KMS-11 (cell line): ENCODE measurements around the gene ADCY4.

ENCODE experiments used
- H2AFZ ChIP-seq: fragments of 200-600 bp; sonication (generic); 2 replicates; pipeline ENCODE4 v1.6.1; 2016; ENCODE audit warnings: antibody characterized with exemption, mixed run types, low read depth
- H3K27ac ChIP-seq: fragments of 200-600 bp; sonication (generic); 2 replicates; pipeline ENCODE4 v1.6.1; 2016; ENCODE audit warnings: mild to moderate bottlenecking, mixed run types
- H3K27me3 ChIP-seq: fragments of 200-600 bp; sonication (generic); 2 replicates; pipeline ENCODE4 v1.6.1; 2017; ENCODE audit warnings: mild to moderate bottlenecking, low read depth, mixed run types, moderate library complexity; ENCODE audit not compliant: insufficient read depth
- H3K36me3 ChIP-seq: fragments of 200-600 bp; sonication (generic); 2 replicates; pipeline ENCODE4 v1.6.1; 2017; ENCODE audit warnings: mild to moderate bottlenecking, mixed run types; ENCODE audit not compliant: insufficient read depth
- H3K4me1 ChIP-seq: fragments of 200-600 bp; sonication (generic); 2 replicates; pipeline ENCODE4 v1.6.1; 2016; ENCODE audit warnings: mild to moderate bottlenecking, low read depth, mixed run types; ENCODE audit not compliant: poor library complexity, severe bottlenecking
- H3K4me2 ChIP-seq: fragments of 200-600 bp; sonication (generic); 2 replicates; pipeline ENCODE4 v1.7.0; 2016; ENCODE audit warnings: mild to moderate bottlenecking, mixed run types
- H3K4me3 ChIP-seq: fragments of 200-600 bp; sonication (generic); IDR thresholded peaks from 2 replicates; pipeline ENCODE4 v1.6.1; 2017; ENCODE audit warnings: low read depth, low read length, mixed read lengths; ENCODE audit not compliant: insufficient read depth
- H3K79me2 ChIP-seq: fragments of 200-600 bp; sonication (generic); 2 replicates; pipeline ENCODE4 v1.6.1; 2016; ENCODE audit warnings: low read depth, mixed run types; ENCODE audit not compliant: insufficient read depth
- H3K9ac ChIP-seq: fragments of 200-600 bp; sonication (generic); 2 replicates; pipeline ENCODE4 v1.6.1; 2016; ENCODE audit warnings: mild to moderate bottlenecking, mixed run types
- H4K20me1 ChIP-seq: fragments of 200-600 bp; sonication (generic); 2 replicates; pipeline ENCODE4 v1.6.1; 2016; ENCODE audit warnings: mild to moderate bottlenecking, mixed run types; ENCODE audit not compliant: insufficient read depth
- CTCF ChIP-seq: fragments of 200-600 bp; sonication (generic); conservative IDR thresholded peaks from 2 replicates; pipeline ENCODE4 v1.6.1; 2017; ENCODE audit warnings: low read depth, mild to moderate bottlenecking, antibody characterized with exemption, low read length, moderate library complexity, mixed read lengths

ADCY4 gene

GRCh38 chr14:24321212-24321975, 13.5 kb downstream of the ADCY4 start:
- H3K4me1 ChIP-seq = peaks cover 16% of the 10 kb centered on the region
- no peak overlapping the region for H3K9ac ChIP-seq
- H2AFZ ChIP-seq = no peak overlapping the region
- peak overlapping the region; percentile 57 for H3K4me2 ChIP-seq
- H3K79me2 ChIP-seq = no peaks in the 10 kb centered on the region
- TF ChIP-seq CTCF = no peak
- H4K20me1 ChIP-seq = no peaks in the 10 kb centered on the region
- no peaks in the 10 kb centered on the region for H3K36me3 ChIP-seq
- no peak overlapping the region; the same call in 1 of the 2 replicates for H3K27ac ChIP-seq
- H3K4me3 ChIP-seq = no peak overlapping the region
- no peaks in the 10 kb centered on the region for H3K27me3 ChIP-seq

DNA sequence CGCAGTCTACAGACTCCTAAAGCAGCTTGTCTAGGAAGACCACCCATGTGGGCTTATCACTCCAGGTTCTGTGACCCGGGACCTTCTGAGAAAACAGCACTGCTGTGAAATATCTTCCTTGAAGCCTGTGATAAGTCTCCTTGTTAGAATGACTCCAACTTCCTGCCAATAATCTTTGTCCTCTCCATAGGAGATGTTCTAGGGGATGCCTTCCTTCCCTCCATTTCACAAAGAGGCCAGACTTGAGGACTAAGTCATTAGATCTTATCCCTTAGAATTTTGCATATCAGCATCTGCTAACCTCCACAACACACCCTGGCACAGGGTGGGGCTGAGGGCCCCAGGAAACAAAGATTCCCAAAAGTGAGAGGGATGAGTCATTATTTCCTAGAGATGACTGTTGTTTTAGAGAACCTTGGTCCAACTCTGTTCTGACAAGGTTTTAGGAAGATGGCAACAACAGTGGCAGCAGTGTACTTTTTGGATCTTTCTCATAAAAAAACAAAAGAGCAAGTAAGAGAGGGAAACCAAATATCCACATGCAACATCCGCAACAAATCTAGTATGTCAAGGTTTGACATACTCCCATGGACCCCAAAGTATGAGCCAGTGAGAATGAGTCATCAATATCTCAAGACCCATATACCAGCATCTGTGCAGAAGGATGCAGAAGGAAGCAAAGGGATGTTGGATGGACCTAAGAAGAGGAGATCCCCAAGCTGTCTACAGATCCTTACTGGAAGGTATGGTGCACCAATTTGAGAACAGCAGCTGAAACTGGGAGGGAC, 17.5 kb downstream of the ADCY4 start:
- no peak overlapping the region for H3K4me3 ChIP-seq
- no peaks in the 10 kb centered on the region for H4K20me1 ChIP-seq
- H3K27me3 ChIP-seq = no peaks in the 10 kb centered on the region
- TF ChIP-seq CTCF = no peak
- H3K27ac ChIP-seq = no peak overlapping the region
- H3K9ac ChIP-seq = no peak overlapping the region
- H3K79me2 ChIP-seq = peaks cover 2% of the 10 kb centered on the region; the same call in 1 of the 2 replicates
- H3K4me2 ChIP-seq = no peak overlapping the region
- H3K4me1 ChIP-seq = peaks cover 26% of the 10 kb centered on the region
- no peaks in the 10 kb centered on the region for H3K36me3 ChIP-seq
- no peak overlapping the region for H2AFZ ChIP-seq

DNA sequence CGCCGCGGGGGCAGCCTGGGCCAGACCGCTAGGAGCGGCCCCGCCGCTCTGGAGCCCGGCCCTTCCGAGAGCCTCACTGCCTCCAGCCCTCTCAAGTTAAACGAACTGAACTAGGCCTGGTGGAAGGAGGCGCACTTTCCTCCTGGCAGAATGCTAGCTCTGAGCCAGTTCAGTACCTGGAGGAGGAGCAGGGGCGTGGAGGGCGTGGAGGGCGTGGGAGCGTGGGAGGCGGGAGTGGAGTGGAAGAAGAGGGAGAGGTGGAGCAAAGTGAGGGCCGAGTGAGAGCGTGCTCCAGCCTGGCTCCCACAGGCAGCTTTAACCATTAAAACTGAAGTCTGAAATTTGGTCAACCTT, 18.3 kb downstream of the ADCY4 start:
- H3K27ac ChIP-seq = no peak overlapping the region
- no peak overlapping the region for H3K4me3 ChIP-seq
- H3K79me2 ChIP-seq = peaks cover 9% of the 10 kb centered on the region; the same call in 1 of the 2 replicates
- H3K4me2 ChIP-seq = no peak overlapping the region
- no peaks in the 10 kb centered on the region for H4K20me1 ChIP-seq
- H3K9ac ChIP-seq = no peak overlapping the region
- H2AFZ ChIP-seq = no peak overlapping the region
- H3K36me3 ChIP-seq = no peaks in the 10 kb centered on the region
- no peak for TF ChIP-seq CTCF
- H3K4me1 ChIP-seq = peaks cover 25% of the 10 kb centered on the region
- no peaks in the 10 kb centered on the region for H3K27me3 ChIP-seq

DNA sequence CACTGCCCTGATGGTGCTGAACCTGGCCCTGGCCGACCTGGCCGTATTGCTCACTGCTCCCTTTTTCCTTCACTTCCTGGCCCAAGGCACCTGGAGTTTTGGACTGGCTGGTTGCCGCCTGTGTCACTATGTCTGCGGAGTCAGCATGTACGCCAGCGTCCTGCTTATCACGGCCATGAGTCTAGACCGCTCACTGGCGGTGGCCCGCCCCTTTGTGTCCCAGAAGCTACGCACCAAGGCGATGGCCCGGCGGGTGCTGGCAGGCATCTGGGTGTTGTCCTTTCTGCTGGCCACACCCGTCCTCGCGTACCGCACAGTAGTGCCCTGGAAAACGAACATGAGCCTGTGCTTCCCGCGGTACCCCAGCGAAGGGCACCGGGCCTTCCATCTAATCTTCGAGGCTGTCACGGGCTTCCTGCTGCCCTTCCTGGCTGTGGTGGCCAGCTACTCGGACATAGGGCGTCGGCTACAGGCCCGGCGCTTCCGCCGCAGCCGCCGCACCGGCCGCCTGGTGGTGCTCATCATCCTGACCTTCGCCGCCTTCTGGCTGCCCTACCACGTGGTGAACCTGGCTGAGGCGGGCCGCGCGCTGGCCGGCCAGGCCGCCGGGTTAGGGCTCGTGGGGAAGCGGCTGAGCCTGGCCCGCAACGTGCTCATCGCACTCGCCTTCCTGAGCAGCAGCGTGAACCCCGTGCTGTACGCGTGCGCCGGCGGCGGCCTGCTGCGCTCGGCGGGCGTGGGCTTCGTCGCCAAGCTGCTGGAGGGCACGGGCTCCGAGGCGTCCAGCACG, 18.9 kb downstream of the ADCY4 start:
- no peak overlapping the region for H2AFZ ChIP-seq
- no peak overlapping the region for H3K9ac ChIP-seq
- H3K27me3 ChIP-seq = no peaks in the 10 kb centered on the region
- no peaks in the 10 kb centered on the region for H3K36me3 ChIP-seq
- H3K79me2 ChIP-seq = peaks cover 9% of the 10 kb centered on the region; the same call in 1 of the 2 replicates
- H3K4me3 ChIP-seq = no peak overlapping the region
- no peak overlapping the region for H3K4me2 ChIP-seq
- no peak overlapping the region for H3K27ac ChIP-seq
- H3K4me1 ChIP-seq = peaks cover 19% of the 10 kb centered on the region
- no peak for TF ChIP-seq CTCF
- H4K20me1 ChIP-seq = no peaks in the 10 kb centered on the region
